NCI-H226 (cell line): ENCODE results near the gene IRAK3.
"Not testable (repeated sequence)": the region's sequence is repeated elsewhere in the genome, so short reads cannot be mapped to it uniquely, and the experiment has no call there.

Experiments
- DNase-seq: peaks from one replicate; pipeline ENCODE4 v3.0.0-alpha.2; 2015

IRAK3 gene

DNA sequence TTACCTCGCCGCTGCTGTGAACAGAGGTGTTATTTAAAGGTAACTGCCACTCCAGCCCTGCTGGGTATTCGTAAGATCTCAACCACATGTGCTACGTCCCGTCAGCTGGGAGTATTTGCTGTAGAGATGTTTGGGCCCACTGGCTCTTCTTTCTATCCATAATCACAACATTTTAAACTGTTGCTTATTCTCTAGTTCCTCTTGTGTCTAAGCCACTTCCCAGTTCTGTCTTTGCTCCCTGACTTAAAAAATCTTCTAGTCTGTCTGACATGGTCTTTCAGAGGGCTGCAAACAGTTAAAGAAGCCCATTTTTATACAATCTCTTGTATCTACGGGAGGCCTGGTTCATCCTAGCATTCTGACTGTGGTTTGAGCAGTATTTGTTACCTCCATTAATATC lies 80.1 kb downstream of the IRAK3 start:
- no peak for DNase-seq

DNA sequence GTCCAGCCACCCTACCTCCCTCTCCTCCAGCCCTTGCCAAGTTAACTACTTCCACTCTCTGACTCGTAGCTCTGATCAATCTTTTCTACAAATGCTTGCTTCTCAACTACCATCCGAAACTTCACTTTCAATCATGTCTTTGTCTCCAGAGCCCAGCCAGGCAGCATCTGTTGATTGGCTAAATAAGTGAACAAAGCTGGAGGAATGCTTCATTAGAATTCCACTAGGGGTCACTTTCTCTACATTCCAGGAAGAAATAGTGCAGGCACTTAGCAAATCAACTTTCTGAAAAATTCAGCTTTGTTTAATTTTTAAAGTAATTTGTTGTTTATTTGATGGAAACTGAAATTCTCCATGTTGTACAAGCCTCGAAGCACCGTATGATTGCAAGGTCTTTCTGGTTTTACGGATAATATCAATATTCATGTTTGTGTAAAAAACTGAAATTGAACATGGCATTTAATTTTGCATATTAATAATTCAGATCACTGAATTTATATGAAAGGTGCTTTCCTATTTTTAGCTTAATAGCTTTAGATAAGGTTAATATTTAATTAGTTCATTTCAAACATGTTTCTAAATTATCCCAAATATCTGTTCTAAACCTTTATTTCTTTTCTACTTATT lies 80.9 kb downstream of the IRAK3 start:
- DNase-seq, result peak; percentile 15

DNA sequence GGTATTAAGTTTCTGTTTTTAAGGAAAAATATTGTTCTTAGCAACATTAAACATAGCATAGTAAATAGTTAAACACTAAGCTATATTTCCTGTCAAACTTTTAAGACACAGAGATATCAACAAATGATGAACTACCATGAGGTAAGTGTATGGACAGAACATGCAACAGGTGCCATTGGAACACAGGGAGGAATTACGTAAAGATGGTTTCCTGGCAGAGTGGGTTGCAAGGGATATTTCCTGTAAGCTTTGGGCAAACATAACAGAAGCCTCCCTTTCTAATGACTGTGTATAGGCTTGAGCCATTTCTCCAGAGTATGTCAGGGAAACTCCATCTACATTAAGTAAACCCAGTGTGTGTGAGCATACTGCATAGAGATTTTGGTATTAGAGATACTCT lies 81.6 kb downstream of the IRAK3 start:
- no peak for DNase-seq

DNA sequence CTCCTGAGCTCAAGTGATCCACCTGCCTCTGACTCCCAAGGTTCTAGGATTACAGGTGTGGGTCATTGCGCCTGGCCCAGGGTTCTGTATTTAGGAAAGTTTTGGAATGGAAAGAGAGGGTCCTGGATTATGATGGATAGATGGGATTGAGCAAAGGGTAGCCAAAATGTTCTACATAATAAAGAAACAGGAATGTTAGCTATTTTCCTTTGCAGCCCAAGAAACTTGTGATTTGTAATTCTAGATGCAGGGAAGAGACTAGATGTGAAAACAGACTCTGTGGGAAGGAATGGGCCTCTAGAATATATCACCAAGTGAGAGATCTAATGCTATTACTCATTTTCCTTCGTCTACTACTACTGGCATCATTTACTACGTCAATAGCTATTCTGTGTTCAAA lies 83.6 kb downstream of the IRAK3 start:
- no peak for DNase-seq

DNA sequence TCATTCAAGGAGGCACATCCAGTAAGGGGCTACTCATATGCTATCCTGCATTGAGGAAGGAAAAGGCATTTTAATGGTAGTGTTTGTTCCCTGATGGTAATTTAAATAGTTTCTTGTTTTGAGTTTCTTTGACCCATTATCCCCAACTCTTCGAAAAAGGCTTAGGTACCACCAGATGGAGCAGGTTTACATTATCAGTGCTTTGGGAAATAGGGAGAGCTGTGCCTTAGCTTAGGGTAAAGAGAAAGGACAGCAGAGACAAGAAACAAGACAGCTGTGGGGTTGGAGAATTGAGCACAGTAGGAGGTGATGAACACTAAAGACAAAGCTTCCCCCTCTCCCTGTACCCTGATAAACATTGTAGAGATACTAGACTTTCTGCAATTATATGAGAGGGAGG lies 84.1 kb downstream of the IRAK3 start:
- DNase-seq, result no peak

DNA sequence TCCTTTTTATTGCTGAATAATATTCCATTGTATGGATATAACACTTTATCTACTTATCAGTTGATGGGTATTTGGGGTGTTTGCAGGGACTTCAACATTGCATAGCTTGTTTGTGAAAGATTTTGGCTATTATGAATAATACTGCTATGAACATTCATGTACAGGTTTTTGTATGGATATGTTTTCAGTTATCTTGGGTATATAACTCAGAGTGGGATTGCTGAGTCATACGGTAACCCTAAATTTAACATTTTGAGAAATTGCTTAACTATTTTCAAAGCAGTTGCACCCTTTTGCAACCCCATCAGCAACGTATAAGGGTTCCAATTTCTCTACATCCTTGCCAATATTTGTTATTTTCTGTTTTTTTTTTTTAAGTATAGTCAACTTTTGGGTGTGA lies 86.0 kb downstream of the IRAK3 start:
- DNase-seq, result no peak

DNA sequence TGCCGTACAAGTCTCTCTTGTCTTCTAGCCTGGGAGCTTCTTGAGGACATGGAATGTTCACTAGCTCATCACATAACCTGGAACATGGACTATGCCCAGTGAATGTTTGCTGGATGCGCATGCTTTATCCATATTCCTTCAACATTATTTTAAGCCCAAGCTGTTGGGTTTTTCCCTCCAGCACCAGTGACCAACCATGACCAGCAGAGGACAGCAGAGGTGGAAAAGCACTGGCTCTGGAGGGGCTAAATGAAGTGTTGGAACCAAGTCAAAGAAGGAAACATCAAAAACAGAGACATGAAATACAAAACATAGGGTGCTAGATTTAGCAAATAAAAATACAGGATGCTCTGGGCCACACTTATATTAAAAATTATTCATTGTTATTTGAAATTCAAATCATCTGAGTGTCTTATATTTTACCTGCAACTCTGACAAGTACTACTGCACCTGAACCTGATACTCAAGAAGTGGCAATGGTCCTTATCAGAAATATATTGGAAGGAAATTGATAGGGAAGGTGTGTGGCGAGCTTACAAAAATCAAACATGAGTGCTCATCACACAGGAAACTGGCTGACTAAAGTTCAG lies 90.2 kb downstream of the IRAK3 start:
- peak; percentile 25 for DNase-seq

DNA sequence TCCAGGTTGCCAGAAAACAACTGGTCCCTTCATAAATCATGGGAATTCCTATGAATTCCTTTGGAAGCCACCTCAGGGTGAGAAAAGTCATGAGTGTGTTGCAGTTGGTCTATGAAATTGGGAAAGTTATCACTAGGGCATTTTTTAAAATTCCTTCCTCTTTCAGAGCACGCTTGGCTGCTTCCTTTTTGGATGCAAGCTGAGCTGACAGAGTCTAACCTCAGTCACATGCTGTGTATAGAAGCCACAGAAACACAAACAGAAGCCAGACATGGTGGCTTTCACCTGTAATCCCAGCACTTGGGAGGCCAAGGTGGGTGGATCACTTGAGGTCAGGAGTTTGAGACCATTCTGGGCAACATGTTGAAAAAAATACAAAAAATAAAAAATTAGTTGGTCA lies 91.5 kb downstream of the IRAK3 start:
- no peak for DNase-seq

DNA sequence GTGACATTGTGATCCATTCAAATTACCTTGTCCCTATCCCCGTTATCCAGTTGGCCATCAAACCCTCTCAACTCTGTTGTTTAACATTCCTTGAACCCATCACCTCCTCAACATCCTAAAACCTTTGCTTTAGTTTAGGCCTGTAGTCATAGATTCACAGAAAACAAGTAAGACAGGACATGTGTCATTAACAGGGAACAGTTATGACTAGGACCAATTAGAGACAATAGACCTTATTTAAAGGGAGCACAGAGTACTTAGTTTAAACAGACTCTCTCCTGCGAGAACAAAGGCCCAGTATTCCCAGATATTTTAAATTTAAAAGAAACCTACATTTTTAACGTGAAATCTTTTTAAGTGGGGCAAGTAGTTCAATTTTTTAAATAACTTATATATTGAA lies 93.2 kb downstream of the IRAK3 start:
- no peak for DNase-seq

DNA sequence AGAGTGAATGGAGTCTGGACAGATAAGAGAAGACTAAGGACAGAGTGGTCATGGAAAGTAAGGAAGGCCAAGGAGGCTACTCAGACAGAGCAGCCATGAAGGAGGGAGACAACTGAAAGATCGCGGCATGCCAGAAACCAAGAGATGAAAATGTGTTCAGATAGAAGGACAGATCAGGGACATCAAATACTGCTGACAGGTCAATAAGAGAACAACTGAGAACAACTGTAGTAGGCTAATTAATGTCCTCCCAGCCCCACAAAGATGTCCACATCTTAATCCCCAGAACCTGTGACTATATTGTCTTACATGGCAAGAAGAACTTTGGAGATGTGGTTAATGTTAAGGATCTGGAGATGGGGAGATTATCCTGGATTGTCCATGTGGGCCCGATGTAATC lies 98.3 kb downstream of the IRAK3 start:
- DNase-seq, result no peak

DNA sequence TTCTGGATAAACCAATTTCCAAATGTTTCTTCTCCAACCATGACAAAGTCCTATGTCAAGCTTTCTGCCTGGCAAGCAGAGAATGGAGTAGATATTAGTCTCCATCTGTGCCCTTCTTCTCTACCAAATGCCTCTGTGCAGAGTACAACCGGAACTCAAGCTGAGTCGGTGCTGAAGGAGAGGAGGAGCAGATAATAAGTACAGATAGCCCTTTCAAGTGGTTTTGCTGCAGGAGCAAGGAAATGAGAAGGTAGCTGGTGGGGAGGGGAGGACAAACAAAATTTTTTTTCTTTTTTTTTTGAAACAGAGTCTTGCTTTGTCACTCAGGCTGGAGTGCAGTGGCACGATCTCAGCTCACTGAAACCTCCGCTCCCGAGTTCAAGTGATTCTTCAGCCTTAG lies 99.1 kb downstream of the IRAK3 start:
- no peak for DNase-seq

DNA sequence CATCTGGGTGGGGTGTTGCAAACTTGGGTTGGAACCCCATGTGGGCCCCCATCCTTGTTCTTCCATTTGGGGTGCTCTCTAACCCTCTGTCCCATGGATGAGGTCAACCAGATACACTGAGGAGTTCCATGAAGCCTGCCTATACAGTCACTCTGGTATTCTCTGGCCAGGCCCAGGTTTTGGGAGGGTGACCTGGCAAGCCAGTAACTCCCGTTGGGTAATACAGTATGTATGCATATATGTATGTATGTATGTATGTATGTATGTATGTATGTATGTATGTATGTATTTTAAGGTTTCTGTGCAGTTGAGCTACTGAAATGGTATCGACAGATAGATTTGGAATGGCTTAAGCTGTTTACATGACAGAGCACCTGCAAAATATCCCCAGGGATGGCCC lies 100.5 kb downstream of the IRAK3 start:
- DNase-seq, result no peak

DNA sequence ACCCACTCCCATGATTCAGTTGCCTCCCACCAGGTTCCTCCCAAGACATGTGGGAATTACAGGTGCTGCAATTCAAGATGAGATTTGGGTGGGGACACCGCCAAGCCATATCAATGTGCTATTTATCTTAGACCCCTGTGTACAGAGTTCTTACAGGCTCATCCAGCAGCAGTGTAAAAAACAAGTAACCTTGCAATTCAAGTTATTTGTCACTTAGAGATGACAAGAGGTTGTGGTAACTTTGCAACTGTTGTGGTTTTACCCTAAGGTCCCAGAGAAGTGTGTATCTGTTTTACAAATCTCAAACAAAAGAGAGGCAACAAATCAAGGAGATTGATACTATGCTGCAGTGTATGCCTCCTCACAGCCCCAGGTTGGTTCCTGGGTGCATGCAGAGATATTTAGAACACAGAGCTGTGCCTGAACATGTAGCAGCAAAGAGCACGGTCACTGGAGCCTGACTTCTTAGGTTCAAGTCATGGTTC lies 101.7 kb downstream of the IRAK3 start:
- no peak for DNase-seq

DNA sequence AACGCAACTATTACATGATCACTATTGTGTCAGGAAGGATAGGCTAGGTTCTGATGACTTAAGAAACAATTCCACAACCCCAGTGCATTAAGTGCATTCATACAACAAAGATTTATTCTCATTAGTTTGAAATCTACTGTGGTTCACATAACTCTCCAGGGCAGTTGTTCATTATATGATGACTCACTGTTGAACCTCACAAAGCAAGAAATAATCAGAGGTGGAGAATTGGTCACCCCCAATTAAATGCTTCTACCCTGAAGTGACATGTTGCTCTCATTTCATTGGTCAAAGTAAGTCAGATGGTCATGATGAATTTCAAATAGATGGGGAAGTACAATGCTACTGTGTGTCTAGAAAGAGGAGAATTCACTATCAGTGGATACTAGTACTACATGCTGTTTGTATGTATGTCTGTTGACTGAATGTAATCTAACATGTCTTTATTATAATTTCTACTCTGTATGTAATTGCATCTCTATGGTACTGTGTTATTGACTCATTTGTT lies 107.2 kb downstream of the IRAK3 start:
- no peak for DNase-seq

DNA sequence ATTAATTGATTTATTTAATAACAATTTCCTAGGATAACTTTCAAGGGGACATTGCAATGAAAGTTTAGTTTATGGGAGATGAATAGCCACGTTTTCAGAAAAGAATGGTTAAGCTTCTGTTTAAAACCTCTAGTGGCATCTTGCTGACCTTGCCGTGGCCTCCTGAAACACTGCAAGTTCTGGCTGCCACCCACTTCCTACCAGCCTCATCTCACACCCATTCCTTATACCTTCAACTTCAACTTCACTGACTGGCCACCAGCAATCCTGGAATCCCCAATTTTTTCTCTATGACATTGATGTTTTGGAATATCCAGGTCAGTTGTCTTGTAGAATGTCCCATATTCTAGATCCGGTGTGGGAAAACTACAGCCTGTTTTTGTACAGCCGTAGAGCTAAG lies 108.1 kb downstream of the IRAK3 start:
- DNase-seq, result no peak

DNA sequence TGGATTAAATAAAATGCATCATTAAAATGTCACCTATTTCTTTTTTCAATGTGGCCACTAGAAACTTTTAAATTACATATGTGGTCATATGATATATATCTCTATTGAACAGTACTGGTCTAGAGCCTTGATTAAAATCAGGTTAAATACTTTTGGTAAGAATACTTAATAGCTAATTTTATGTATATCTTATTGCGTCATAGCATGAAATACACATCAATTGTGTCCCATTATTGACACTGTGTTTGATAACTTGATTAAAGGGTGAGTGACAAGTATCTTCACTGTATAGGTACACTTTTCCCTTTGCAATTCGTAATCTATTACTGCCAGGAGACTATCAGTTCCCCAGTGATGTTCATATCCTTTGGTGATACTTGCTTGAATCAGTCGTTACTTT lies 108.9 kb downstream of the IRAK3 start:
- no peak for DNase-seq

DNA sequence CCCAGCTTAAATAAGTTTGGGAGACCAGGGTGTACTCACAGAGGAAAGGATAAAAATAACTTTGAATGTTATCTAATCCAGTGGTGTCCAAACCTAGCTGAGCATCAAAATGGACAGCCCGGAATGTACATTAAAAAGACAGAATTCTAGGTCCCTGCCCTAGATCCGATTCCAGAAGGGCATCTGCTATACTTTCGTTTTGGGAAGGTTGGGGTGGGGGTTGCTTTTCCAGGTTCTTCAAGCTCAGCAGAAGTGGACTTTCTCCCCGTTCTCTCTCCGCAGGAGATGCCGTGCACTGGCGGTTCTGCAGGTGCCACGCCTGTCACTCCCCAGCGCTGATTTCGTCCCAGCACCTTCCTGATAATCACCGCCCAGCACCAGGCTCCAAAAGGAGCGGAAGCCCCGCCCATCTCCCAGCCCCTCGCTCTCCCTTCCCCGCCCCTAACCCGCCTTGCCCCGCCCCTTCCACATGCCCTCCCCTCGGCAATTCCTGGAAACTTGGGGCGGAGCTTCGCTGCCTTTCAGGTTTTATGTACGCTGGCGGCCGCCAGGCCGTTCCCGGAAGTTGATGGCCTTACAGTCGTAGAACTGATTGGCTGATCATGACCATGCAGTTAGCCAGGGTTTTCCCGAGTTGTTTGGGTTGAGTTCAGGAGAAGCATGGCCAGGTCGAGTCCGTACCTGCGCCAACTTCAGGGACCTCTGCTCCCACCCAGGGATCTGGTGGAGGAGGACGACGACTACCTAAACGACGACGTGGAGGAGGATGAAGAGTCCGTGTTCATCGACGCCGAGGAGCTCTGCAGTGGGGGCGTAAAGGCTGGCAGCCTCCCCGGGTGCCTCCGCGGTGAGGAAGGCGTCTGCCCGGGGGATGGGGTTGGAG lies 113.2 kb downstream of the IRAK3 start, which contains the start of gene HELB:
Gene HELB (plus strand): TSS at position 550 of the 883 bp plus-strand sequence. CDS start 111 bp downstream, at position 661.
- peak; percentile 95 for DNase-seq

DNA sequence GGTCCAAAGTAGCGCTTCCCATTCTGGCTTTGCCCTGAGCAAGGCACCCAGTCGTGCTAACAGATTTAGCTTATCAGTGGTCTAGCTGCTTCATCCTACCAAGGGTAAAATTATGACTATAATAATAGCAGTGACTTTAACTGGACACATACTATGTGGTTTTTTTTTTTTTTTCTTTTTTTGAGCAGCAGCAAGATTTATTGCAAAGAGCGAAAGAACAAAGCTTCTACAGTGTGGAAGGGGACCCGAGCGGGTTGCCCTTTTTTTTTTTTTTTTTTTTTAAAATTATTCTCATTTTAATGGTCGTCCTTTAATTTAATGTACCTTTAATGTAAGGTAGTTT lies 113.8 kb downstream of the IRAK3 start:
- no peak for DNase-seq

DNA sequence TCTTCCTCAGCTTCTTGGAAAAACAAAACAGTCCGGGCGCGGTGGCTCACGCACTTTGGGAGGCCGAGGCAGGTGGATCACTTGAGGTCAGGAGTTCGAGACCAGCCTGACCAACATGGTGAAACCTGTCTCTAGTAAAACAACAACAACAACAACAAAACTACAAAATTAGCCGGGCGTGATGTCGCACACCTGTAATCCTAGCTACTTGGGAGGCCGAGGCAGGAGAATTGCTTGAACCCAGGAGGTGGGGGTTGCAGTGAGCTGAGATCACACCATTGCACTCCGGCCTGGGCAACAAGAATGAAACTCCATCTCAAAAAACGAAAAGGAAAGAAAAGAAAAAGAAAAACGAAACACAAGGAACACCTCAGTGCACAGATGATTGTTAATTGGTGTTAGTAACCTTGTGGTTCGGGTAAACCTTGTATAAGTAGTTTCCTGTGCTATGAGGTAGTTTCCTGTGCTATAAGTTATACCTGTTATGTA lies 114.3 kb downstream of the IRAK3 start:
- not testable (repeated sequence) for DNase-seq
